Mucosa of rectum (tissue), 2 donors: Measurements from ENCODE around the gene DIP2A.
"Not testable (repeated sequence)": the region's sequence is repeated elsewhere in the genome, so short reads cannot be mapped to it uniquely, and the experiment has no call there.

Experiments used
- H3K27ac ChIP-seq, 2 donors: one replicate each; pipeline ENCODE4 v1.7.0; 2013; ENCODE audit warnings: inconsistent platforms in 2 of 2, low read depth in 2 of 2, low read length in 2 of 2
- H3K27me3 ChIP-seq, 2 donors: one replicate each; pipeline ENCODE4 v1.7.0; 2013; ENCODE audit warnings: low read length in 2 of 2; ENCODE audit not compliant: control insufficient read depth in 2 of 2, insufficient read depth in 2 of 2
- H3K36me3 ChIP-seq, 2 donors: one replicate each; pipeline ENCODE4 v1.7.0; 2013; ENCODE audit warnings: low read length in 2 of 2; ENCODE audit not compliant: control insufficient read depth in 2 of 2, insufficient read depth in 2 of 2
- H3K4me1 ChIP-seq, 2 donors: one replicate each; pipeline ENCODE4 v1.7.0; 2013; ENCODE audit warnings: low read length in 2 of 2, mild to moderate bottlenecking in 1 of 2; ENCODE audit not compliant: control insufficient read depth in 2 of 2, insufficient read depth in 2 of 2
- H3K4me3 ChIP-seq, 2 donors: one replicate each; pipeline ENCODE4 v1.7.0; 2013; ENCODE audit warnings: low read length in 2 of 2
- H3K9ac ChIP-seq, 2 donors: one replicate each; pipeline ENCODE4 v1.7.0; 2013; ENCODE audit warnings: low read length in 2 of 2, low read depth in 1 of 2, mild to moderate bottlenecking in 1 of 2
- H3K9me3 ChIP-seq, 2 donors: one replicate each; pipeline ENCODE4 v1.7.0; 2013; ENCODE audit warnings: low read length in 2 of 2; ENCODE audit not compliant: control insufficient read depth in 2 of 2
- donor health status: healthy.
- donor health status: Normal muscosa, but diverticular disease.

The DIP2A gene

DNA sequence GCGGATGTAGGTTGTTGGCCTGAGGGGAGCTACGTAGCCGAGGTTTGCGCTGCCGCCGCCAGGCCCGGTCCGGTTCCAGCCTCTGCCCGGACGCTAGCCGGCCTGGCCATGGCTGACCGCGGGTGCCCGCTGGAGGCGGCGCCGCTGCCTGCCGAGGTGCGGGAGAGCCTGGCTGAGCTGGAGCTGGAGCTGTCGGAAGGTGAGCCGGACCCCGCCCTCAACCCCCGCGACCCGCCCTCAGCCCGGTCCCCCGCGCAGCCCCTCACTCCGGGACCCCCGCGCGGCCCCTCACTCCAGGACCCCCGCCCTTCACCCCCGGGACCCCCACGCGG is 299 bp downstream of the DIP2A start:
- peak overlapping the region; percentile 90 to 94 for H3K4me3 ChIP-seq
- H3K4me1 ChIP-seq, result peaks cover 21 to 30% of the 10 kb centered on the region in 2 donors
- H3K27me3 ChIP-seq, result no peaks in the 10 kb centered on the region
- H3K9ac ChIP-seq, result peak overlapping the region; percentile 76 to 92
- peaks cover 0 to 7% of the 10 kb centered on the region in 2 donors for H3K36me3 ChIP-seq
- peak overlapping the region; percentile 88 for H3K27ac ChIP-seq
- no peaks in the 10 kb centered on the region for H3K9me3 ChIP-seq

DNA sequence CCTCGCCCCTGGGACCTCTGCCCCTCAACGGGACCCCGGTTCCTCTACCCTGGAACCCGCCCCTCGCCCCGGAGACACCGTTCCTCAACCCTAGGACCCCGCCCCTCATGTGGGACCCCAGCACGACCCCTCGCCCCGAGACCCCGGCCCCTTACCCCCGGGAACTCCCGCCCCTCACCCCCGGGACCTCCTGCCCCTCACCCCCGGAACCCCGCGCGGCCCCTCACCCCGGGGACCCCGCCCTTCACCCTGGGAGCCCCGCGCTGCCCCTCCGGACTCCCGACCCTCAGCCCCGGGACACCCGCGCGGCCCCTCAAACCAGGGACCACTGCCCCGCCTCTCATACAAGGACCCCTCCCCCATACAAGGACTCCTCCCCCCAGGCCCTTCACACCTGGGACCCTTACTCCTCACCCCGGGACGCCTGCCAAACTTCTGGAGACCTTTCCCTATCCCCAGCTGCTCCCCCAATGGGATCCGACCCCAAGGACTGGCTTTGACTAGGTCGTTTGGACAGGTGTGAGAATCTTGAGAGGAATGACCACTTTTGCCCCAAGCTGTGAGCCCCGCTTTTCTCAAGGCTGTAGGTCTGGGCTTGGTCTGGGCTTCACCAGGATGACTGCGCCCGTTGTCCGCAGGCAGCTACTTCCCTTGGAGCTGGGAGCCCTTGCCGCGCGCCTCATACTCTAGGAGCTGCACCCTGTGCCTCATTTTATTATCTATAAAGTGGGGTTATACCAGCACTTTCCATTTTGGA is 843 bp downstream of the DIP2A start:
- Histone ChIP-seq H3K9me3 (no peaks in the 10 kb centered on the region), H3K9ac (peak overlapping the region; percentile 48 to 92), H3K4me3 (peak overlapping the region; percentile 90 to 94), H3K27me3 (no peaks in the 10 kb centered on the region), H3K27ac (peak overlapping the region; percentile 57 to 88), H3K4me1 (peaks cover 21 to 30% of the 10 kb centered on the region in 2 donors), H3K36me3 (peaks cover 3 to 9% of the 10 kb centered on the region in 2 donors)

DNA sequence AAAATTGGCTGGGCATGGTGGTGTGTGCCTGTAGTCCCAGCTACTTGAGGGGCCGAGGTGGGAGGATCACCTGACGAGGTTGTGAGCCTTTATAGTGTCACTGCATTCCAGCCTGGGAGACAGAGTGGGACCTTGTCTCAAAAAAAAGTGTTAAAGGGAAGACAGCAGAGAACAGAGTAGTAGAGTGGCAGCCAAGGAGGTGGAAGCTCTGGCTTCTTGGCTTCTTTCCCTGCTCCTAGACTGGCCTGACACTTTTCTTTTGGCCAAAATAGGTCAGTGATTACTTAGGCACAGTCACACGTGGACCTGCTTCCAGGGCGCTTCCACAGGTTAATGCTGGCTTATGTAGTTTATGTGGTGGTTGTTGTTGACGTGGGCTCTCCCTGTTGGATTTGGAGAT is 3.2 kb downstream of the DIP2A start:
- H3K9ac ChIP-seq, result no peak overlapping the region
- H3K4me3 ChIP-seq, result no peak overlapping the region
- H3K4me1 ChIP-seq, result peaks cover 12 to 17% of the 10 kb centered on the region in 2 donors
- no peaks in the 10 kb centered on the region for H3K9me3 ChIP-seq
- no peaks in the 10 kb centered on the region for H3K27me3 ChIP-seq
- H3K27ac ChIP-seq, result no peak overlapping the region
- peaks cover 5 to 10% of the 10 kb centered on the region in 2 donors for H3K36me3 ChIP-seq

DNA sequence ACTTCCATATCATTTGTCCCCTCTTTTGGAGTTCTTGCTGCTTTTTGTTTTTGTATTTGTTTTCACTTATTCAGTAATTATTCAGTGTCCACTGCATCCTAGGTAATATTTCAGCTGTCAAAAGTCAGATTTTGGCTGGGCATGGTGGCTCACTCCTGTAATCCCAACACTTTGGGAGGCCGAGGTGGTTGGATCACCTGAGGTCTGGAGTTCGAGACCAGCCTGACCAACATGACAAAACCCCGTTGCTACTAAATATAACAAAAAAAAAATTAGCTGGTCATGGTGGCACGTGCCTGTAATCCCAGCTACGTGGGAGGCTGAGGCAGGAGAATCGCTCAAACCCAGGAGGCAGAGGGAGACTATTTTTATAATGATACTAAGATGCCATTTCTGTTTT is 6.5 kb downstream of the DIP2A start:
- H3K27me3 ChIP-seq, H3K27ac ChIP-seq, H3K4me1 ChIP-seq, H3K9ac ChIP-seq, H3K9me3 ChIP-seq, H3K4me3 ChIP-seq: not testable (repeated sequence)
- peaks cover 9 to 16% of the 10 kb centered on the region in 2 donors for H3K36me3 ChIP-seq

DNA sequence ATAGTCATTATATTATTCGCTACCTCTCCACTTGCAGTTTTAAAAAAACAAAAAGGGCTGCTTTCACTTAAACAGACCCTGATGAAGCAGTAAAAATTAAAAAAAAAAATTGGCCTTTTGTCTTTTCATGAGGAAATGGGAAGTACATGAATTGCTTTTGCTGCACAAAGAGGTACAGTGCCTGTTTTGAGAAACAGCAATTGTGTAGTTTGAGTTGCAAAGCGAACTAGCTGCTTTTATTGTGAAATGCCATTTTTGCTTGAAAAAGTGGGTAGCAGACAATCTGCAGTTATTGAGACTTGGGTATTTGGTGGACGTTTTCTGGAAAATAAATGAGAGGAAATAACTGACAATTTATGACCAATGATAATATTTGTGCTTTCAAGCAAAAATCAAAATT is 7.0 kb downstream of the DIP2A start:
- Histone ChIP-seq H3K27me3 (no peaks in the 10 kb centered on the region), H3K4me3 (no peak overlapping the region), H3K27ac (no peak overlapping the region), H3K36me3 (peaks cover 9 to 16% of the 10 kb centered on the region in 2 donors), H3K9ac (no peak overlapping the region), H3K4me1 (no peaks in the 10 kb centered on the region), H3K9me3 (no peaks in the 10 kb centered on the region)

DNA sequence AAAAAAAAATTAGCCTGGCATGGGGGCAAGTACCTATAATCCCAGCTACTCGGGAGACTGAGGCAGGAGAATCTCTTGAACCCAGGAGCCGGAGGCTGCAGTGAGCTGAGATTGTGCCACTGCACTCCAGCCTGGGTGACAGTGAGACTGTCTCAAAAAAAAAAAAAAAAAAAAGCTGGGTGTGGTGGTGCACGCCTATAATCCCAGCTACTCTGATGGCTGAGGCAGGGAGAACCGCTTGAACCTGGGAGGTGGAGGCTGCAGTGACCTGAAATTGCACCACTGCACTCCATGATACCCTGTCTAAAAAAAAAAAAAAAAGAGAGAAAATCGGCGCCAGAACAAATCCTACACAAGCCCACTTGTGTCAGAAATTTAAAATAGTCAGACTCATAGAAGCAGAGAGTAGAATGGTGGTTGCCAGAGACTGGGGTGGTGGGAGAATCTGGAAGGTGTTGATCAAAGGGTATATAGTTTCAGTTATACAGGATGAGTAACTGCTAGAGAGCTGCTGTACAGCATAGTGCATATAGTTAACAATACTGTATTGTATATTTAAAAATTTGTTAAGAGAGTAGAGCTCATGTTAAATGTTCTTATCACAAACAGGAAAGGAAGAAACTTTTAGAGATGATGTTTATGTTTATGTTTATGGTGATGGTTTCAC is 9.6 kb downstream of the DIP2A start:
- Histone ChIP-seq H3K9me3 (no peaks in the 10 kb centered on the region), H3K36me3 (peaks cover 9 to 13% of the 10 kb centered on the region in 2 donors), H3K27ac (no peak overlapping the region), H3K9ac (no peak overlapping the region), H3K4me3 (no peak overlapping the region), H3K27me3 (no peaks in the 10 kb centered on the region), H3K4me1 (no peaks in the 10 kb centered on the region)

DNA sequence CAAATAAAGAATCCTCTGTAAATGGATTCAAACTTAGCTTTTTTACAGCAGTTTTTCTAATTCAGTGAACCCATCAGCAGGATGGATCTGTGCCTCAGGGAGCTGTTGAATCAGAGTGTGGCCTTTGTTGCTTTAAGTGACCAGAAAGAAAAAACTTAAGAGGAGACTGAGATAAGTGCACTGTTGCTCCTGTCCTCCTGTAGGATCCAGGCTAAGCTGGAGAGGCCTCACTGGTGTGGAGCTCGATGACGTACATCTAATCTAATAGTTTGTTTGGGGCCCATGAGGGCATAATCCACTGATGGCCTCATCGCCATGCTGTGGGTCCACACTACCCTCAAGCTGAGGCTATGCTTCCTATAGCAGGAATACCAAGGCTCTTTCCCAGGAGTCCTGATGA is 10.6 kb downstream of the DIP2A start:
- Histone ChIP-seq H3K9ac (no peak overlapping the region), H3K4me1 (no peaks in the 10 kb centered on the region), H3K27ac (no peak overlapping the region), H3K4me3 (no peak overlapping the region), H3K27me3 (no peaks in the 10 kb centered on the region), H3K36me3 (peaks cover 9 to 13% of the 10 kb centered on the region in 2 donors), H3K9me3 (no peaks in the 10 kb centered on the region)

DNA sequence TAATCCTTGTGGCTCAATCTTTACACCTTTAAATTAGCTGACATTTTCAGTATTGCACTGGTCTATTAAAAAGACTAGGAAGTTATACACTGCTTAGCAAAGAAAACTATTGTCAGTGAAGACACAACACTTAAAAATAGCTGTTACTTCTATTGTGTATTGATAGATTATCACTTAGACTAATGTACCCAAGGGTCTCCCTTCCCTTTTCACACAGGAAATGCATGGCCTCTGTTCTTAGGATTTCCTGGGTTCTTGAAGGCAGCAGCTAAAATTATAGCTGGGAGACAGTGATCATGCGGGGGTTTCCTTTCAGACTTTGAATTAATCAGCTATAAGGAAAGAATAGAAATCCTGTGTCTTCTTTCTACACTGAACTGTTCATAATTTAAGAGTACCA is 12.8 kb downstream of the DIP2A start:
- Histone ChIP-seq H3K4me3 (no peak overlapping the region), H3K9me3 (no peaks in the 10 kb centered on the region), H3K36me3 (peaks cover 4 to 7% of the 10 kb centered on the region in 2 donors), H3K9ac (no peak overlapping the region), H3K27me3 (no peaks in the 10 kb centered on the region), H3K27ac (no peak overlapping the region), H3K4me1 (no peaks in the 10 kb centered on the region)

DNA sequence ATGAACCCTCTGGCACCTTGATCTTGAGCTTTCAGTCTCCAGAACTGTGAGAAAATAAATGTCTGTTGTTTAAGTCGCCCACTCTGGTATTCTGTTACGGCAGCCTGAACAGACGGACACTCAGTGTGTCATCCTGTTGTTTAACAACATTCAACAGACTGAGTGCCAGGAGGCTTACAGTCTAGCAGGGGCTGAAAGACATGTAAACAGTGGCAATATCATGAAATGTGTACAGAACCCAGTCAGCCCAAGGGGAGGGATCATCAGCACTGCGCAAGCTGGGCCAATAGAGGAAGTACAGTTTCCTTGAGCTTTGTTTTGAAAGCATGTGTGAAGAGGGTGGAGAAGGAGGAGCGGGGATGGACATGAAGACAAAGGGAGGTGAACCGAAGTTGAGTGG is 13.6 kb downstream of the DIP2A start:
- H3K9ac ChIP-seq, result no peak overlapping the region
- no peaks in the 10 kb centered on the region for H3K27me3 ChIP-seq
- H3K9me3 ChIP-seq, result no peaks in the 10 kb centered on the region
- H3K27ac ChIP-seq, result no peak overlapping the region
- H3K4me3 ChIP-seq, result no peak overlapping the region
- no peaks in the 10 kb centered on the region for H3K4me1 ChIP-seq
- H3K36me3 ChIP-seq, result peaks cover 4 to 6% of the 10 kb centered on the region in 2 donors

DNA sequence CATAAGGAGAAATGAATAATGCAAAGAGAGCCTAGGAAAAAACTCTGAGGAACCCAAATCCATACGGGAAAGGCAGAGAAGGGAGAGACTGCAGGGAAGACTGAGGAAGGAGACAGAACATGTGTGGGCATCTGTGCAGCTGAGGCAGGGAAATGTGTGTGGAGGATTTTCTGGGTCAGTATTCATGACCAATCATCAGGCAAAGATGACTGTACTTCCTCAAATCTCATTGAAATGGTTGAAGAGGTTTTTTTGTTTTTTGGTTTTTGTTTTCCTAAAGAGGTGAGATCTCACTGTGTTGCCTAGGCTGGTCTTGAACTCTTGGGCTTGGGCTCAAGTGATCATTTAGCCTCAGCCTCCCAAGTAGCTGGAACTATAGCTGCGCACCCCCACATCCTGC is 15.7 kb downstream of the DIP2A start:
- Histone ChIP-seq H3K9me3 (no peaks in the 10 kb centered on the region), H3K36me3 (peaks cover 2 to 4% of the 10 kb centered on the region in 2 donors), H3K27ac (no peak overlapping the region), H3K4me1 (no peaks in the 10 kb centered on the region), H3K4me3 (no peak overlapping the region), H3K27me3 (no peaks in the 10 kb centered on the region), H3K9ac (no peak overlapping the region)
